H54 (cell line): ENCODE results near the gene KRT86.
"Not testable (repeated sequence)": the region's sequence is repeated elsewhere in the genome, so short reads cannot be mapped to it uniquely, and the experiment has no call there.

Experiments used
- DNase-seq: peaks from one replicate; pipeline ENCODE4 v3.0.0; 2011; ENCODE audit warnings: low spot score, mixed read lengths; ENCODE audit not compliant: insufficient read length
- FAIRE-seq: peaks from 3 replicates; lab custom pipeline; 2011; peaks lifted over from hg19 to GRCh38; lab: Jason Lieb, UNC
- POLR2A ChIP-seq: IDR thresholded peaks from 2 replicates; pipeline ENCODE4 v1.6.1; 2011; ENCODE audit warnings: low read depth, mild to moderate bottlenecking, low read length

Gene KRT86

DNA sequence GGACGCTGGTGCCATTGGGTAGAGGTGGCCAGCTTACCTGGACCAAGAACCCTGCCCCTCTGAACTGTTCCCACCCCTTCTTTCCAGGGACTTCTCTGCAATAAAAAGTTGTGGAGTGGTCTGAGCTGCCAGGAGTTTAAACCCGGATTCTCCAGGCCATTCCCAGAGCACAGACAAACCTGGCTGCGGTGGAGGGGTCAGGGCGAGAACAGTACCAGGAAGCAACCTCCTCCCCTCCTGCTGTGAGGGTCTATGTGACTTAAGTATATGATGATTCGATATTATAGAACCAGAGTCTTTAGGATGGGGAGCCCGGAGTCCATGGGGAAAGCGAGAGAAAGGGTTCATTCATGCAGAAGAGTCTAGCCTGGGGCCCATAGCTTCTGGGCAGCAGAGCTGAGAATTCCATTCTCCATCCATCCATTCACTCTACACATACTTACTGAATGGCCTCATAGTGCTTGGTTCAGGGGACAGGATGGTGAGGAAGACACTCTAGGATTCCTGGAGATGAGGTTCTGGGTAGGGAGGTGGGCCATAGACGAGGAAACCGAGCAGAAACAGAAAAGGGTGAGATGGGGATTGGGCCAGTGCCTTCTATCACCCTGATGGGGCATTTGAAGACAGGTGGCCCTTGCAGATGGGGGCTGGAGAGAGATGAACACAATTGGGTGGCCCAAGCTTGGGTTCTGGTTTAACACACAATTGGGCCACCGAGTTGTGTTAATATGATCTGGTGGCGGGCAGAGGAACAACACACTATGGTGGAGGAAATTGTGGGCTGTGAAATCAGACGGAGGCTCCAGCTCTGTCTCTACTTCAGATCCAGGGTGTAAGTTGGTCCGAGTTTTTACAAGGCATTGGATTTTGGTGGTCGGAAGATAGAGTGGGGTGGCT lies 5.2 kb downstream of the KRT86 start:
- TF ChIP-seq POLR2A = no peak
- no peak for DNase-seq
- no peak for FAIRE-seq

GRCh38 chr12:52280319-52280795 lies 5.9 kb downstream of the KRT86 start:
- no peak for TF ChIP-seq POLR2A
- peak; percentile 75 for FAIRE-seq
- peak; percentile 74 for DNase-seq

DNA sequence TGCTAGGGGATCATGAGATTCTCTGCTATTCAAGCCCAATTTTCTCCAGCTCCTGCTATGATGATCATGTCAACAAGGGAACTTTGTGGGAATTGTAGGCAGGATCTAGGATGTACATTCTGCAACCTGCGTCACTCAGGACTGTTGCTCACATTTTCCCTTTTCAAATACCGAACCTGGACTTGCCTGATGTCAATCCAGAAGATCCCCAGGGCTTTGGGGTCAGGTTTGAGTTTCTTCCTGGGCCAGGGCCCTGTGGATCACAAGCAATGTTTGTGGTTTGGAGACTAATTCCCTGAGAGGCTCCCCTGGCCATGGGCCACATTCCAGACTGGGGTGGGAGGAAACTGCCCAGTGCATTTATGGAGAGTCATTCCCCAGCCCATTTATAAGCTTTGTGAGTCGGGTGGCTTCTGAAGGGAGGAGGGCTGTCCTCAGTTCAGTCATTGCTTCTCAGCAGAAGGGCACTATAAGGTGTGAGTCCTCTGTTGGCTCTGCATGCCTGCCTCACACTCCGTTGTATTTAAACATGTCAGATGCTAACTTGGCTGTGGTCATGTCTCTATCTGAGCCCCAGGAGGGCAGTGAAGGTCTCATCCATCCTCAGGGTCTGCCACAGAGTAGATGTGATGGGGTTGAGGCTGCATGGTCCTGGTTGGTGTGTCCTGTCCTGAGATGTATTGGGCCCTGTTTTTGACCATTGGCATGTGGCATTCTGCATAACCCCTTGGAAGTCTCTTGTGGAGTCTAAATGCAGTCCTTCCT lies 6.5 kb downstream of the KRT86 start:
- FAIRE-seq = peak; percentile 68
- peak; percentile 89 for DNase-seq
- 0 out of 2 replicates have a peak, but pooled peaks have one; percentile 10 for TF ChIP-seq POLR2A

DNA sequence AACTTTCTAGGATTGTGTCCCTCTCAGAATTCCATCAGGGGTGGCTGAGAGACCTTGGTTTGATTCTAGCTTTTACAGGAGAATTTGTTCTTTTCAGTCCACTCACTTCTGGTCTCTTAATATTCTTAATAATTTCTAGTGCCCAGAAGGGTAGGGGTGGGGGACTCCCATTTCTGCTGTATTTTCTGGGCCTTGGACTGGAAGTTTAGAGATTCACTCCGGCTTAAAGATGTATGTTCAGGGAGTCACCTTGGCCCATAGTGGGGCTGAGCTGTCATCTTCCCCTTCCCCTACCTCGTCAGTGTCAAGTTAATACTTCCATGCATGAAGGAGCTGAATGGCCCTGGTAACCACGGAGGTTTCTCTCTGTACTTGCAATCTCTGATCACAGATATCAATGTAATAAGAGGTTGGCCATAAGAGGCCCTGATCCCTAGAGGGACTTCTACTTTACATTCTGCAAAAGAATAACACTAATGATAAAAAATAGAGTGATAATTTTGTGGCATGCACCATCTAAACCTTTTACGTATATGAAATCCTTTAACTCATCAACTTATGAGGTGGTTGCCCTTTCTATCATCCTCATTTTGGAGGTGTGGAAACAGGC lies 10.2 kb downstream of the KRT86 start:
- no peak for FAIRE-seq

DNA sequence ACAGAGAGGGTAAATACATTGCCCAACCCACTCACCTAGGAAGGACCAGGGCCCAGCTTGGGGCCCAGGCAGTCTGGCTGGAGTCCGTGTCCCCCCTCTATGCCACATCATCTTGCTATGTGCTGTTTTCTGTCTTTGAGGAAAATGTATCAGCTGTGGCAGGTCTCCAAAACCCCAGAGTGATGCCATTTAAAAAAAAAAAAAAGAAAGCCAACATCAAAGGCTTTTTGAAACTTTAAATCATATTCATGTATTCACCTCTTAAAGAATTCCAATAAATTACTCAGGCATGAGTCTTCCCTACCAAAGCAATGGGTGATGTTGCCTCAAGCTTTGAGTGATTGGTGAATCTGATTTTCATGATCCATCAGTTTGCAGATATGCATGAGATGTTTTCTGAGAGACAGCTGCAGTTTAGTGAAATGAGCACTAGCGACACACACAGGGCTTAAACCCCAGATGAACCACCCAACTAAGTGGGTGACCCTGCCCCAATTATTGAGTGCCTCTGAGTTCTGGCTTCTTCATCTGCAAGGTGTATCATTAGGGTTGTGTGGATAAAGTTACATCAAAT lies 10.8 kb downstream of the KRT86 start:
- DNase-seq (peak; percentile 69), FAIRE-seq (no peak)
- no peak for TF ChIP-seq POLR2A

More for the DNA sequence above, 10.2 kb downstream of the KRT86 start:
- TF ChIP-seq POLR2A = no peak
- DNase-seq = no peak

DNA sequence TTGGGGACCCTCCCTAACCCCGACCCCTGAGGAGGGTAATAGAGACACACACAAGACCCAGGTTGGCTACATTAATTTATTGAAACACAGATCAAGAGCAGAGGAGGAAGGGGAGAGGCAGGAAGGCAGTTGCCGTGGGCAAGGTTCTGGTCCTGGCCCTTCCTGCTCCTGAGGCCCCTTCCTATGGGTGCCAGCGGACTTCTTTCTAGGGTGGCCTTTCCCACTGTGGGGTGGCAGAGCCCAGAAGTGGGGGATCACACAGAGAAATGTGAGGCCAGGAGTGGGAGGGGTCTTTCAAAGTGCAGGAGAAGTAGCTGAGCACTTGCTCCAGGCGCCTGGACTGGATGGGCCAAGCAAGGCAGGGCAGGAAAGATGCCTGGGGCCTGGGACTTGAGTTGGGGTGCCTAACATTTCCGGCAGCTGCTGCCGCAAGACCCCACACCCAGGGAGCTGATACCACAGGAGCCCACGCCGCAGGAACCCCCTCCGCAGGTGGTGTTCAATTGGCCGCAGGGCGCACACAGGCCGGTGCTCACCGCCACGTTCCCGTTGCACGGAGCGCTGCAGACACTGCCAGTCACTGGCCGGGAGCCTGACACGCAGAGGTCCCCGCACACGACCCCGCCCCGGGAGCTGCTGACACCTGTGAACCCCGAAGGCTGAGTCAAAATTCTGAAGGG lies 11.5 kb downstream of the KRT86 start:
- DNase-seq (no peak), FAIRE-seq (no peak)
- no peak for TF ChIP-seq POLR2A

- FAIRE-seq, DNase-seq: not testable (repeated sequence)
Observed at GRCh38 chr12:52286857-52287785, 12.7 kb downstream of the KRT86 start.

GRCh38 chr12:52287816-52288805 lies 13.7 kb downstream of the KRT86 start:
- not testable (repeated sequence) for FAIRE-seq, DNase-seq

DNA sequence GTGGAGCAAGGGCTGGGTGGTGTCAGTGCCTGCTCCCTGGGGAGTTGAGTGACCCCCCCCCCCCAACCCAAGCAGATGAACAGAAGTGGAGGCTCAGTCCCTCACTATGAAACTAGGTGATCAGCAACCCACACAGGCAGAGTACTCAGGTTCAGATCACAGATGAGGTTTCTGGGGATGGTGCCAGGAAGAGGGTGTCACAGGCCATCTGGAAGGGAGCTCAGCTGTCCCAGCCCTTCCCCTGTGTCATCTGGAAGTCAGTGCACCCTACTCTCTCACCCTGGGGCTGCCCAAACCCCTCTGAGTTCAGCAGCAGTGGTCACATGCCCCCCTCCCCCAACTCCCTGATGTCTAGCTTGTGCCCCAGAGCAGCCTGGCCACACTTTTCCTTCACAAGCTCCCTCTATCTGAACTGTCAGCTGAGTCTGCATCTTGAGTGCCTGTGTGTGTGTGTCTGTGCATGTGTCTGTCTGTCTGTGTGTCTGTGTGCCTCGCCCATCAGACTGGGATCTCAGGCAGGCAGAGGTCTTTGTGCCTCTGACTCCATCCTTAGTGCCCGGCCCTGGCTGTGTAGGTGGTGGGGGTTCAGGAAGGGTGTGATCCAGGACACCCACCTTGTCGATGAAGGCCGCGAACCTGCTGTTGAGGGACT lies 16.2 kb downstream of the KRT86 start:
- FAIRE-seq, DNase-seq: not testable (repeated sequence)

- FAIRE-seq (no peak), DNase-seq (no peak)
- no peak for TF ChIP-seq POLR2A
Observed at GRCh38 chr12:52291267-52291935, 17.0 kb downstream of the KRT86 start, which contains the start of gene KRT81. TSS of gene KRT81 (minus strand) at chr12:52291534. CDS start at chr12:52291465, 69 bp downstream.
